Glutamatergic neuron (in vitro differentiated cells): ENCODE measurements around the gene HDAC11. TPM values are rescaled to one million over a fixed set of nuclear protein-coding genes. Genes with fewer than 3 reads are reported as not detected.
"Not testable (repeated sequence)": the region's sequence is repeated elsewhere in the genome, so short reads cannot be mapped to it uniquely, and the experiment has no call there.

Source experiments
- DNase-seq: peaks from one replicate; pipeline ENCODE4 v3.0.0; 2022
- H3K27ac Mint-ChIP-seq: one replicate; pipeline ENCODE4 v1.8.0; 2020; ENCODE audit warnings: mild to moderate bottlenecking, mixed read lengths, inconsistent platforms; ENCODE audit not compliant: unreplicated experiment
- H3K27me3 Mint-ChIP-seq: one replicate; pipeline ENCODE4 v1.8.0; 2020; ENCODE audit warnings: mild to moderate bottlenecking, moderate library complexity, mixed read lengths, inconsistent platforms; ENCODE audit not compliant: unreplicated experiment
- H3K36me3 Mint-ChIP-seq: one replicate; pipeline ENCODE4 v1.8.0; 2020; ENCODE audit warnings: mild to moderate bottlenecking, mixed read lengths, inconsistent platforms; ENCODE audit not compliant: unreplicated experiment
- H3K4me1 Mint-ChIP-seq: one replicate; pipeline ENCODE4 v1.8.0; 2020; ENCODE audit warnings: mild to moderate bottlenecking, low read depth, mixed read lengths, inconsistent platforms; ENCODE audit not compliant: unreplicated experiment
- H3K4me3 Mint-ChIP-seq: one replicate; pipeline ENCODE4 v1.8.0; 2020; ENCODE audit warnings: mild to moderate bottlenecking, mixed read lengths, inconsistent platforms; ENCODE audit not compliant: unreplicated experiment
- H3K9me3 Mint-ChIP-seq: one replicate; pipeline ENCODE4 v1.8.0; 2020; ENCODE audit warnings: mild to moderate bottlenecking, moderate library complexity, mixed read lengths, inconsistent platforms; ENCODE audit not compliant: unreplicated experiment
- total RNA-seq: library from RNA; stranded (reverse); fragmentation: NEBNext Ultra II Directional; extraction: Animal tissue kit (Norgen Biotek cat#: 25700); gene quantifications from one replicate; pipeline ENCODE4 v1.2.1, GENCODE V29; 2021; ENCODE audit not compliant: unreplicated experiment
- TF ChIP-seq, protein P1 (sequence below): fragments of 200-600 bp; sonication (generic); IDR thresholded peaks from one replicate; pipeline ENCODE4 v1.5.0; 2021; ENCODE audit not compliant: partially characterized antibody, unreplicated experiment

HDAC11 gene
- total RNA-seq, 1 donor from 2014 or later: 19.8 TPM

DNA sequence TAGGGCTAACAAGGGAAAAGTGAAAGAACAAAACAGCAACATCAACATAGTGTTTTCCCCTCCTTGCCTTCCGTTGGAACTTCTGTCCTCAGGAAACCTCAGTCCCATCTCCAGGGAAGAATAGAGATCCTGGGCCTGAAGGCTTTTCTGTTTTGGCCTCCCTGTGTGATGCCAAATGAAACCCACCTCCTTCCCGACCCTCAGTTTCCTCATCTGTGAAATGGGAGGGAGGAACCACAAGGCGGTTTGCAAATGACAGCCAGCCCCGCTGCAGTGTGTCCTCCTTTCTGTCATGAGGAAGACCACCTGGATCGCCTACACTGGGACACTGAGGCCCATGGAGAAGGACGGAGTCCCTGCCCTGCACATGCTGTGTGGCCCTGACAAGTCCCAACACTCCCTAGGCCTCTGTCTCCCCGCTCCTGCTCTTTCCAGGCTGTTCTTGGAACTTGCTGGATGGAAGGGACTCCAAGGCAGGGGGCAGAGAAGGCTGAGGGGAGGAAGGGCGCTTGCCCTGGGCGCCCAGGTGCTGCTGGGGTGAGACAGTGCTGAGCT is 40.3 kb downstream of the HDAC11 start:
- TF ChIP-seq, protein P1, sequence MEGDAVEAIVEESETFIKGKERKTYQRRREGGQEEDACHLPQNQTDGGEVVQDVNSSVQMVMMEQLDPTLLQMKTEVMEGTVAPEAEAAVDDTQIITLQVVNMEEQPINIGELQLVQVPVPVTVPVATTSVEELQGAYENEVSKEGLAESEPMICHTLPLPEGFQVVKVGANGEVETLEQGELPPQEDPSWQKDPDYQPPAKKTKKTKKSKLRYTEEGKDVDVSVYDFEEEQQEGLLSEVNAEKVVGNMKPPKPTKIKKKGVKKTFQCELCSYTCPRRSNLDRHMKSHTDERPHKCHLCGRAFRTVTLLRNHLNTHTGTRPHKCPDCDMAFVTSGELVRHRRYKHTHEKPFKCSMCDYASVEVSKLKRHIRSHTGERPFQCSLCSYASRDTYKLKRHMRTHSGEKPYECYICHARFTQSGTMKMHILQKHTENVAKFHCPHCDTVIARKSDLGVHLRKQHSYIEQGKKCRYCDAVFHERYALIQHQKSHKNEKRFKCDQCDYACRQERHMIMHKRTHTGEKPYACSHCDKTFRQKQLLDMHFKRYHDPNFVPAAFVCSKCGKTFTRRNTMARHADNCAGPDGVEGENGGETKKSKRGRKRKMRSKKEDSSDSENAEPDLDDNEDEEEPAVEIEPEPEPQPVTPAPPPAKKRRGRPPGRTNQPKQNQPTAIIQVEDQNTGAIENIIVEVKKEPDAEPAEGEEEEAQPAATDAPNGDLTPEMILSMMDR: no peak
- H3K4me3 Mint-ChIP-seq: no peak overlapping the region
- H3K27me3 Mint-ChIP-seq: peaks cover 5% of the 10 kb centered on the region
- peaks cover 15% of the 10 kb centered on the region for H3K36me3 Mint-ChIP-seq
- H3K27ac Mint-ChIP-seq: no peak overlapping the region
- no peaks in the 10 kb centered on the region for H3K9me3 Mint-ChIP-seq
- H3K4me1 Mint-ChIP-seq: no peaks in the 10 kb centered on the region
- DNase-seq: no peak

DNA sequence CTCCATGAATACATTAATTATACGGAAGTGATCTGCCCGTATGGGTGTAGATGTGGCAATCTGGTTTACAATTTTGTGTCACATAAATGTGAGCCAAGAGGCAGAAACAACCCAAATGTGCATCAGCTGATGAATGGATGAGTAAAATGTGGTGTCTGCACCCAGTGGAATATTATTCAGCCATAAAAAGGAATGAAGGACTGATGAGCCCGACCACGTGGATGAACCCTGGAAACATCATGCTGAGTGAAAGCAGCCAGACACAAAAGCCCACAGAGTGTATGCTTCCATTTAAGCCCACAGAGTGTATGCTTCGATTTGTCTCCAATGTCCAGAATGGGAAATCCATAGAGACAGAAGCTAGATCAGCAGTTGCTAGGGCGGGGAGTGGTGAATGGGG is 41.2 kb downstream of the HDAC11 start:
- H3K36me3 Mint-ChIP-seq: peaks cover 15% of the 10 kb centered on the region
- H3K9me3 Mint-ChIP-seq: no peaks in the 10 kb centered on the region
- no peak overlapping the region for H3K27ac Mint-ChIP-seq
- TF ChIP-seq, protein P1: no peak
- H3K4me1 Mint-ChIP-seq: no peaks in the 10 kb centered on the region
- no peak for DNase-seq
- peaks cover 5% of the 10 kb centered on the region for H3K27me3 Mint-ChIP-seq
- H3K4me3 Mint-ChIP-seq: no peak overlapping the region

DNA sequence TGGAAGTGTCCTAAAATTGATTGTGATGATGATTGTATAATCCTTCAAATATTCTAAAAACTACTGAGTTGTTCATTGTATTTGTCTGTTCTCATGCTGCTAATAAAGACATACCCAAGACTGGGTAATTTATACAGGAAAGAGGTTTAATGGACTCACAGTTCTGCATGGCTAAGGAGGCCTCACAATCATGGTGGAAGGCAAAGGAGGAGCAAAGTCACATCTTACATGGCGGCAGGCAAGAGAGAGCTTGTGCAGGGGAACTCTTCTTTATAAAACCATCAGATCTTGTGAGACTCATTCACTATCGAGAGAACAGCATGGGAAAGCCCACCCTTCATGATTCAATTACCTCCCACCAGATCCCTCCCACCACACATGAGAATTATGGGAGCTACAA is 41.6 kb downstream of the HDAC11 start:
- not testable (repeated sequence) for H3K27me3 Mint-ChIP-seq, H3K4me3 Mint-ChIP-seq, H3K4me1 Mint-ChIP-seq, H3K27ac Mint-ChIP-seq, H3K9me3 Mint-ChIP-seq, DNase-seq
- peaks cover 15% of the 10 kb centered on the region for H3K36me3 Mint-ChIP-seq

DNA sequence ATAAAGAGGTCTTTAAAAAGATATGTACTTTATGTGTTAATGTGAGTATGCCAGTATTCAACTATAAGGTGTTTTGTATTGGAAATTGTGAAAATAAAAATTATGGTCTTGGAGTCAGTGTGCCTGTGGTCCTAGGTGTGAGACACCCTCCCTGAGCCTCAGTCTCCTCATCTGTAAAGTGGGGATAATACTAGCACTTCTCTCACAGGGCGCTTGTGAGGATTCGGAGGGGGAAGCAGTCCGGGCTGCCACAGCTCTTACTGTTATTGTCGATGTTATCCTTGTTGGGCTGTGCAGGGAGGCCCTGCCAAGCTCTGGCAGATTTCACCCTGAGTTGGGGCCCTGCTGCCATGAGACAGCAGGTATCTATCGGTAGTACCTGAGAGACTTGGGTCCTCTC is 42.1 kb downstream of the HDAC11 start:
- Mint-ChIP-seq H3K9me3 (no peaks in the 10 kb centered on the region), H3K27me3 (peaks cover 5% of the 10 kb centered on the region)

DNA sequence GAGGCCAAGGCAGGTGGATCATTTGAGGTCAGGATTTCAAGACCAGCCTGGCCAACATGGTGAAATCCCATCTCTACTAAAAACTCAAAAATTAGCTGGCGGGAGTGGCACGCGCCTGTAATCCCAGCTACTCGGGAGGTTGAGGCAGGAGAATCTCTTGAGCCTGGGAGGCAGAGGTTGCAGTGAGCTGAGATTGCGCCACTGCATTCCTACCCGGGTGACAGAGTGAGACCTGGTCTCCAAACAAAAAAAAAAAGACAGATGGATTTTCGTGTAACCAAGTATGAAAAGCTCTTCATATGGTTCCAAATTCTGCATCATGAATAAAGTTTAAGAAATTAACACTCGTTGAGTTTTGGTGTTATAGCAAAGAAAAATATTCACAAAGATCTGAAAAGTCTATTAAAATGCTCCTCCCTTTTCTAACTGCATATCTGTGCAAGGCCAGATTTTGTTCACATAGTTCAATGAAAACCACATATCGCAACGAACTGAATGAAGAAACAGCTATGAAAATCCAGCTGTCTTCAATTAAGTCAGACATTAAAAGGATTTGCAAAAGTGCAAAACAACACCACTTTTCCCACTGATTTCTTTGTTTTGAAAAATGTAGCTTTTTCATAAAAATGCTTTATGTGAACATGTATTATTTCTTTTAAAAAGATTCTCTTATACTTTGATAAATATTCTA is 45.0 kb downstream of the HDAC11 start:
- Mint-ChIP-seq H3K9me3 (peaks cover 2% of the 10 kb centered on the region), H3K36me3 (peaks cover 15% of the 10 kb centered on the region), H3K27ac (no peak overlapping the region), H3K4me3 (no peak overlapping the region), H3K4me1 (no peaks in the 10 kb centered on the region), H3K27me3 (peaks cover 14% of the 10 kb centered on the region)
- DNase-seq: no peak
- TF ChIP-seq, protein P1: no peak

More for the DNA sequence above, 42.1 kb downstream of the HDAC11 start:
- TF ChIP-seq, protein P1: no peak
- Mint-ChIP-seq H3K4me1 (no peaks in the 10 kb centered on the region), H3K36me3 (peaks cover 15% of the 10 kb centered on the region), H3K4me3 (no peak overlapping the region), H3K27ac (no peak overlapping the region)
- no peak for DNase-seq
